ENCODE data around the gene CDK17.

CDK17 gene

GRCh38 chr12:96246926-96247505 is 153.2 kb downstream of the CDK17 start:
- H3K36me3 ChIP-seq (ENCODE audit: control insufficient read depth in 1 of 2, insufficient read depth in 2 of 2, low read depth in 1 of 2, low read length in 2 of 2), result peaks cover 49 to 50% of the 10 kb centered on the region in 2 experiments
- no peak overlapping the region for H3K9ac ChIP-seq (ENCODE audit: low read length)
- peak overlapping the region; percentile 6 for H4K91ac ChIP-seq (ENCODE audit: low read length)
- no peaks in the 10 kb centered on the region for H3K27me3 ChIP-seq (ENCODE audit: control insufficient read depth in 1 of 2, insufficient read depth in 1 of 2, low read length in 2 of 2)
- no peak overlapping the region for H3K18ac ChIP-seq (ENCODE audit: low read depth in 1 of 2, low read length in 2 of 2)
- H3K4me2 ChIP-seq (ENCODE audit: low read length, poor library complexity, severe bottlenecking), result no peak overlapping the region
- no peak overlapping the region for H3K14ac ChIP-seq (ENCODE audit: low read length in 2 of 2)
- H3K79me1 ChIP-seq (replicated peaks; ENCODE audit: low read length, poor library complexity, severe bottlenecking), result peaks cover 40% of the 10 kb centered on the region
- H3K23ac ChIP-seq (ENCODE audit: low read length in 2 of 2), result no peak overlapping the region
- no peak overlapping the region for H2BK5ac ChIP-seq (ENCODE audit: low read depth, low read length, poor library complexity, severe bottlenecking)
- no peak overlapping the region for H2BK120ac ChIP-seq (ENCODE audit: low read depth, low read length)
- H3K27ac ChIP-seq (ENCODE audit: low read length, poor library complexity, severe bottlenecking), result no peak overlapping the region
- no peak for DNase-seq
- peaks cover 10% of the 10 kb centered on the region for H3K4me1 ChIP-seq (ENCODE audit: control insufficient read depth, insufficient read depth, low read depth, low read length)
- H2BK12ac ChIP-seq (ENCODE audit: low read length in 2 of 2), result no peak overlapping the region
- 97% methylated on average over 36 of the region's 36 CpGs for WGBS
- no peak overlapping the region for H4K8ac ChIP-seq (ENCODE audit: low read length)
- no peak overlapping the region for H3K4ac ChIP-seq (ENCODE audit: low read depth in 1 of 2, low read length in 2 of 2)
- no peak overlapping the region for H2AFZ ChIP-seq (ENCODE audit: low read depth, low read length)
- H3K4me3 ChIP-seq (ENCODE audit: insufficient read depth in 1 of 2, low read depth in 1 of 2, low read length in 2 of 2), result no peak overlapping the region
- H3K9me3 ChIP-seq (ENCODE audit: control insufficient read depth, low read length), result no peaks in the 10 kb centered on the region
- H2AK5ac ChIP-seq (ENCODE audit: low read length, severe bottlenecking), result no peak overlapping the region
- H2BK15ac ChIP-seq (ENCODE audit: low read depth, poor library complexity, severe bottlenecking), result no peak overlapping the region

GRCh38 chr12:96244826-96245225 is 155.4 kb downstream of the CDK17 start:
- Histone ChIP-seq H3K27me3 (ENCODE audit: control insufficient read depth in 1 of 2, insufficient read depth in 1 of 2, low read length in 2 of 2) (no peaks in the 10 kb centered on the region), H3K9me3 (ENCODE audit: control insufficient read depth, low read length) (no peaks in the 10 kb centered on the region), H4K91ac (ENCODE audit: low read length) (no peak overlapping the region), H4K8ac (ENCODE audit: low read length) (no peak overlapping the region), H2BK120ac (ENCODE audit: low read depth, low read length) (no peak overlapping the region), H2BK15ac (ENCODE audit: low read depth, poor library complexity, severe bottlenecking) (no peak overlapping the region), H2AFZ (ENCODE audit: low read depth, low read length) (no peak overlapping the region), H3K79me1 (replicated peaks; ENCODE audit: low read length, poor library complexity, severe bottlenecking) (peaks cover 40% of the 10 kb centered on the region), H3K18ac (ENCODE audit: low read depth in 1 of 2, low read length in 2 of 2) (no peak overlapping the region), H3K27ac (ENCODE audit: low read length, poor library complexity, severe bottlenecking) (no peak overlapping the region), H3K4me3 (ENCODE audit: insufficient read depth in 1 of 2, low read depth in 1 of 2, low read length in 2 of 2) (no peak overlapping the region), H2AK5ac (ENCODE audit: low read length, severe bottlenecking) (no peak overlapping the region), H3K14ac (ENCODE audit: low read length in 2 of 2) (no peak overlapping the region), H3K36me3 (ENCODE audit: control insufficient read depth in 1 of 2, insufficient read depth in 2 of 2, low read depth in 1 of 2, low read length in 2 of 2) (peaks cover 36 to 40% of the 10 kb centered on the region in 2 experiments), H3K4ac (ENCODE audit: low read depth in 1 of 2, low read length in 2 of 2) (no peak overlapping the region), H2BK5ac (ENCODE audit: low read depth, low read length, poor library complexity, severe bottlenecking) (no peak overlapping the region), H2BK12ac (ENCODE audit: low read length in 2 of 2) (no peak overlapping the region), H3K4me1 (ENCODE audit: control insufficient read depth, insufficient read depth, low read depth, low read length) (peaks cover 7% of the 10 kb centered on the region), H3K9ac (ENCODE audit: low read length) (peak overlapping the region; percentile 14), H3K4me2 (ENCODE audit: low read length, poor library complexity, severe bottlenecking) (no peak overlapping the region), H3K23ac (ENCODE audit: low read length in 2 of 2) (no peak overlapping the region)
- no peak for DNase-seq
- WGBS, result 91% methylated on average over 13 of the region's 13 CpGs

DNA sequence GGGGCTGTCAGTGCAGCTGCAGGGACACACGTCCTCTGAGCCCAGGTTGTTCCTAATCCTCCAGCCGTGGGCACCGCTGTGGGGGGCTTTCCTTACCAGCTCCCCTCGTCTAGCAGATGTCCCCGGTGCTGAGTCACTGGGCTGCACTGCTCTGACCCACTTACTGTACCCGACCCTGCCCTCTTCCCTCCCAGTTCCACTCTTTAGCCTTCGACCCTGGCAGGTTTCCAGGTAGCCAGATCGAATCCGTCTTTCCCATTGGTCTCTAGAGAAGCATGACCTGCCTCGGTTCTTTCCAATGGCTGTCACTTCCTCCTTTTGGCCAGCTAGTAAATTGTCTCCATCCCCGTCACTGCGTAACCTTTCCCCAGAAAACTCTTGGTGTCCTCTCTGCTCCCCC is 157.6 kb downstream of the CDK17 start:
- Histone ChIP-seq H3K14ac (ENCODE audit: low read length in 2 of 2) (no peak overlapping the region), H3K9ac (ENCODE audit: low read length) (peak overlapping the region; percentile 90), H3K4ac (ENCODE audit: low read depth in 1 of 2, low read length in 2 of 2) (no peak overlapping the region), H3K36me3 (ENCODE audit: control insufficient read depth in 1 of 2, insufficient read depth in 2 of 2, low read depth in 1 of 2, low read length in 2 of 2) (peaks cover 22 to 30% of the 10 kb centered on the region in 2 experiments), H2AFZ (ENCODE audit: low read depth, low read length) (no peak overlapping the region), H3K4me1 (ENCODE audit: control insufficient read depth, insufficient read depth, low read depth, low read length) (peaks cover 9% of the 10 kb centered on the region), H2AK5ac (ENCODE audit: low read length, severe bottlenecking) (no peak overlapping the region), H4K8ac (ENCODE audit: low read length) (no peak overlapping the region), H2BK12ac (ENCODE audit: low read length in 2 of 2) (no peak overlapping the region), H3K4me2 (ENCODE audit: low read length, poor library complexity, severe bottlenecking) (no peak overlapping the region), H2BK5ac (ENCODE audit: low read depth, low read length, poor library complexity, severe bottlenecking) (no peak overlapping the region), H3K27me3 (ENCODE audit: control insufficient read depth in 1 of 2, insufficient read depth in 1 of 2, low read length in 2 of 2) (no peaks in the 10 kb centered on the region), H3K18ac (ENCODE audit: low read depth in 1 of 2, low read length in 2 of 2) (peak overlapping the region in 1 of 2 experiments; percentile 42), H3K9me3 (ENCODE audit: control insufficient read depth, low read length) (no peaks in the 10 kb centered on the region), H3K79me1 (replicated peaks; ENCODE audit: low read length, poor library complexity, severe bottlenecking) (peaks cover 37% of the 10 kb centered on the region), H3K23ac (ENCODE audit: low read length in 2 of 2) (no peak overlapping the region), H4K91ac (ENCODE audit: low read length) (no peak overlapping the region), H2BK15ac (ENCODE audit: low read depth, poor library complexity, severe bottlenecking) (no peak overlapping the region), H3K27ac (ENCODE audit: low read length, poor library complexity, severe bottlenecking) (no peak overlapping the region), H2BK120ac (ENCODE audit: low read depth, low read length) (no peak overlapping the region), H3K4me3 (ENCODE audit: insufficient read depth in 1 of 2, low read depth in 1 of 2, low read length in 2 of 2) (no peak overlapping the region)
- no peak for DNase-seq
- 91% methylated on average over 12 of the region's 12 CpGs for WGBS

DNA sequence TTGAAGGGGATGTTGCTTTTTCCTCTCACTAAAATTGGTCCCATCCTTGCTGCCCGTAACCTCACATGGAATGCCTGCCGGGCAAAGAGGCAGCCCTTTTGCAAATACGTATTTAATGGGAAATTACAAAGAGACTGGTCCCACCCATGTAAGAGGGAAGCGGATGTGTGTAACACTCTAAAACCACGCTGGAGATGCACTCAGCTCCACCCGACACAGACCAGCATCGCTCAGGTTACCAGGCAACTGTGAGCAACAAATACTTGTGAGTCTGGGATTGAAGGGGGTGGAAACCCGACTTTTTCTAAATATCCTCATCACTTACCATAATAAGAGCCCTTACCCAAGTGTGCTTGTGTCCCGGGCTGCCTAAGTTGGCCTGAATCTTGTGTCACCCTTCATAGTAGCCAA is 158.4 kb downstream of the CDK17 start:
- 89% methylated on average over 9 of the region's 9 CpGs for WGBS

More for the DNA sequence above, 158.4 kb downstream of the CDK17 start:
- Histone ChIP-seq H3K9ac (ENCODE audit: low read length) (peak overlapping the region; percentile 90), H3K27me3 (ENCODE audit: control insufficient read depth in 1 of 2, insufficient read depth in 1 of 2, low read length in 2 of 2) (no peaks in the 10 kb centered on the region), H4K91ac (ENCODE audit: low read length) (no peak overlapping the region), H2AK5ac (ENCODE audit: low read length, severe bottlenecking) (no peak overlapping the region), H3K14ac (ENCODE audit: low read length in 2 of 2) (no peak overlapping the region), H3K9me3 (ENCODE audit: control insufficient read depth, low read length) (no peaks in the 10 kb centered on the region), H2BK5ac (ENCODE audit: low read depth, low read length, poor library complexity, severe bottlenecking) (no peak overlapping the region), H3K27ac (ENCODE audit: low read length, poor library complexity, severe bottlenecking) (no peak overlapping the region), H3K18ac (ENCODE audit: low read depth in 1 of 2, low read length in 2 of 2) (no peak overlapping the region), H2AFZ (ENCODE audit: low read depth, low read length) (no peak overlapping the region), H2BK120ac (ENCODE audit: low read depth, low read length) (no peak overlapping the region), H4K8ac (ENCODE audit: low read length) (no peak overlapping the region), H3K4ac (ENCODE audit: low read depth in 1 of 2, low read length in 2 of 2) (no peak overlapping the region), H3K4me3 (ENCODE audit: insufficient read depth in 1 of 2, low read depth in 1 of 2, low read length in 2 of 2) (peak overlapping the region in 1 of 2 experiments; percentile 46), H3K23ac (ENCODE audit: low read length in 2 of 2) (no peak overlapping the region), H3K36me3 (ENCODE audit: control insufficient read depth in 1 of 2, insufficient read depth in 2 of 2, low read depth in 1 of 2, low read length in 2 of 2) (peaks cover 15 to 23% of the 10 kb centered on the region in 2 experiments), H3K79me1 (replicated peaks; ENCODE audit: low read length, poor library complexity, severe bottlenecking) (peaks cover 32% of the 10 kb centered on the region), H3K4me2 (ENCODE audit: low read length, poor library complexity, severe bottlenecking) (no peak overlapping the region), H2BK12ac (ENCODE audit: low read length in 2 of 2) (no peak overlapping the region), H2BK15ac (ENCODE audit: low read depth, poor library complexity, severe bottlenecking) (no peak overlapping the region), H3K4me1 (ENCODE audit: control insufficient read depth, insufficient read depth, low read depth, low read length) (peaks cover 14% of the 10 kb centered on the region)
- DNase-seq, result peak; percentile 92
